Suprapubic skin (tissue), 4 donors: Measurements from ENCODE around the gene METTL25B.

Source experiments
- CTCF ChIP-seq, 2 donors: fragments of 200-600 bp in 1 of 2; fragments of 450-650 bp in 1 of 2; sonication (generic) in 1 of 2; IDR thresholded peaks; one replicate each; pipeline ENCODE4 v1.5.1; 2016 to 2019; ENCODE audit warnings: antibody characterized with exemption in 2 of 2, mild to moderate bottlenecking in 1 of 2, moderate library complexity in 1 of 2
- EP300 ChIP-seq: sonication (generic); formaldehyde crosslinking; IDR thresholded peaks from one replicate; pipeline ENCODE4 v1.6.1; 2017; ENCODE audit warnings: antibody characterized with exemption
- POLR2A ChIP-seq, 2 donors: fragments of 450-650 bp; IDR thresholded peaks; one replicate each; pipeline ENCODE4 v1.6.1; 2017; ENCODE audit warnings: antibody characterized with exemption in 2 of 2, mild to moderate bottlenecking in 2 of 2, moderate library complexity in 2 of 2
- POLR2AphosphoS5 ChIP-seq, 3 donors: sonication (generic); formaldehyde crosslinking; IDR thresholded peaks; one replicate each; pipeline ENCODE4 v1.6.1; 2017; ENCODE audit warnings: antibody characterized with exemption in 3 of 3

GRCh38 chr1:156698995-156699394, 29.3 kb upstream of the METTL25B start:
- no peak for TF ChIP-seq POLR2A (IDR thresholded peaks at IDR 0.05)
- no peak for TF ChIP-seq POLR2AphosphoS5 (IDR thresholded peaks at IDR 0.05)
- no peak for TF ChIP-seq CTCF (IDR thresholded peaks at IDR 0.05)
- TF ChIP-seq EP300: no peak
